Mesothelial cell of epicardium (in vitro differentiated cells): Measurements from ENCODE around the gene KRTAP2-1. TPM values are rescaled to one million over a fixed set of nuclear protein-coding genes. Genes with fewer than 3 reads are reported as not detected.
"Not testable (repeated sequence)": the region's sequence is repeated elsewhere in the genome, so short reads cannot be mapped to it uniquely, and the experiment has no call there.

Source experiments
- DNase-seq, 2 experiments: peaks; one replicate each; pipeline ENCODE4 v3.0.0; 2021; ENCODE audit warnings: low spot score in 2 of 2; ENCODE audit not compliant: unreplicated experiment in 2 of 2
- H3K27ac Mint-ChIP-seq: 2 replicates; pipeline ENCODE4 v1.8.0; 2021; ENCODE audit warnings: mixed read lengths
- H3K27me3 Mint-ChIP-seq: 2 replicates; pipeline ENCODE4 v1.8.0; 2021; ENCODE audit warnings: low read depth, mixed read lengths
- H3K36me3 Mint-ChIP-seq: 2 replicates; pipeline ENCODE4 v1.8.0; 2021; ENCODE audit warnings: mixed read lengths
- H3K4me1 Mint-ChIP-seq: 2 replicates; pipeline ENCODE4 v1.8.0; 2021; ENCODE audit warnings: mixed read lengths
- H3K4me3 Mint-ChIP-seq: 2 replicates; pipeline ENCODE4 v1.8.0; 2021; ENCODE audit warnings: mild to moderate bottlenecking, moderate library complexity, mixed read lengths
- H3K9me3 Mint-ChIP-seq: 2 replicates; pipeline ENCODE4 v1.8.0; 2021; ENCODE audit warnings: mixed read lengths
- CTCF ChIP-seq: fragments of 200-600 bp; sonication (generic); IDR thresholded peaks from one replicate; pipeline ENCODE4 v1.5.0; 2021; ENCODE audit warnings: antibody characterized with exemption; ENCODE audit not compliant: unreplicated experiment
- total RNA-seq: library from RNA; stranded (reverse); gene quantifications from 3 replicates; pipeline ENCODE4 v1.2.1, GENCODE V29; 2021

Gene KRTAP2-1
- total RNA-seq, 1 donor from 2014 or later, result not detected

GRCh38 chr17:41064301-41064700, 17.2 kb upstream of the KRTAP2-1 start:
- no peaks in the 10 kb centered on the region for H3K36me3 Mint-ChIP-seq
- no peak overlapping the region for H3K27ac Mint-ChIP-seq
- DNase-seq, result no peak
- H3K9me3 Mint-ChIP-seq, result no peaks in the 10 kb centered on the region
- no peaks in the 10 kb centered on the region for H3K27me3 Mint-ChIP-seq
- no peak overlapping the region for H3K4me3 Mint-ChIP-seq
- H3K4me1 Mint-ChIP-seq, result peaks cover 23% of the 10 kb centered on the region
- TF ChIP-seq CTCF, result no peak

- Mint-ChIP-seq H3K36me3 (no peaks in the 10 kb centered on the region), H3K9me3 (no peaks in the 10 kb centered on the region), H3K4me3 (no peak overlapping the region), H3K4me1 (peaks cover 28% of the 10 kb centered on the region), H3K27ac (no peak overlapping the region), H3K27me3 (no peaks in the 10 kb centered on the region)
- TF ChIP-seq CTCF, result no peak
- DNase-seq, result no peak
Observed at GRCh38 chr17:41063449-41063848, 16.3 kb upstream of the KRTAP2-1 start.

GRCh38 chr17:41061964-41062363, 14.8 kb upstream of the KRTAP2-1 start:
- no peak for TF ChIP-seq CTCF
- H3K4me1 Mint-ChIP-seq, result peaks cover 28% of the 10 kb centered on the region
- no peaks in the 10 kb centered on the region for H3K27me3 Mint-ChIP-seq
- H3K4me3 Mint-ChIP-seq, result no peak overlapping the region
- peak overlapping the region; percentile 59 for H3K27ac Mint-ChIP-seq
- peaks cover 7% of the 10 kb centered on the region for H3K9me3 Mint-ChIP-seq
- no peaks in the 10 kb centered on the region for H3K36me3 Mint-ChIP-seq
- no peak for DNase-seq

- Mint-ChIP-seq H3K36me3 (no peaks in the 10 kb centered on the region), H3K27me3 (no peaks in the 10 kb centered on the region), H3K4me3 (no peak within 1 kb of the TSS), H3K9me3 (peaks cover 7% of the 10 kb centered on the region), H3K4me1 (peaks cover 28% of the 10 kb centered on the region), H3K27ac (peak within 1 kb of the TSS; percentile 63)
- DNase-seq, result no peak
- TF ChIP-seq CTCF, result no peak
Observed at GRCh38 chr17:41060052-41060604, 13.0 kb upstream of the KRTAP2-1 start, which contains the start of gene KRTAP2-3. Gene KRTAP2-3 (minus strand): TSS chr17:41060114. CDS start chr17:41060050, 64 bp downstream.

- DNase-seq, H3K36me3 Mint-ChIP-seq, H3K27ac Mint-ChIP-seq, H3K27me3 Mint-ChIP-seq, H3K9me3 Mint-ChIP-seq, H3K4me3 Mint-ChIP-seq: not testable (repeated sequence)
- H3K4me1 Mint-ChIP-seq, result peaks cover 28% of the 10 kb centered on the region
Observed at GRCh38 chr17:41059276-41060051, 12.3 kb upstream of the KRTAP2-1 start.

GRCh38 chr17:41058741-41059140, 11.6 kb upstream of the KRTAP2-1 start:
- DNase-seq, result no peak
- Mint-ChIP-seq H3K9me3 (peaks cover 8% of the 10 kb centered on the region), H3K27ac (peak overlapping the region; percentile 34)

More at GRCh38 chr17:41058741-41059140, 11.6 kb upstream of the KRTAP2-1 start:
- H3K36me3 Mint-ChIP-seq, result no peaks in the 10 kb centered on the region
- H3K27me3 Mint-ChIP-seq, result no peaks in the 10 kb centered on the region
- H3K4me3 Mint-ChIP-seq, result no peak overlapping the region
- H3K4me1 Mint-ChIP-seq, result peaks cover 28% of the 10 kb centered on the region
- no peak for TF ChIP-seq CTCF
